Kidney epithelial cell (primary cell): ENCODE measurements around the gene DMKN. TPM values are rescaled to one million over a fixed set of nuclear protein-coding genes. Genes with fewer than 3 reads are reported as not detected.
A peak's percentile ranks its signal among the peaks of the same experiment; 100 is the strongest.

Experiments
- DNase-seq: peaks from one replicate; pipeline ENCODE4 v3.0.0-alpha.2; 2010; ENCODE audit warnings: low read depth
- H3K27me3 ChIP-seq: 2 replicates; pipeline ENCODE4 v1.6.0; 2011; ENCODE audit warnings: low read length; ENCODE audit not compliant: control insufficient read depth, insufficient read depth
- H3K36me3 ChIP-seq: 2 replicates; pipeline ENCODE4 v1.5.1; 2011; ENCODE audit warnings: low read length; ENCODE audit not compliant: control insufficient read depth, insufficient read depth
- H3K4me3 ChIP-seq: 2 replicates; pipeline ENCODE4 v1.5.1; 2011; ENCODE audit warnings: low read depth, mild to moderate bottlenecking, control low read depth, low read length
- total RNA-seq: library from RNA; depleted of rRNA; stranded (reverse); fragments of >200 nt; gene quantifications from 2 replicates; pipeline ENCODE4 v1.2.3, GENCODE V29; 2015
- TF ChIP-seq, protein P1 (sequence below): IDR thresholded peaks from 2 replicates; pipeline ENCODE4 v1.5.1; 2011; ENCODE audit warnings: mild to moderate bottlenecking, moderate library complexity, low read length, control low read depth, inconsistent platforms; ENCODE audit not compliant: insufficient read depth, poor library complexity, severe bottlenecking

DMKN gene
- total RNA-seq, 1 donor from 2014 or later, result 266 TPM

DNA sequence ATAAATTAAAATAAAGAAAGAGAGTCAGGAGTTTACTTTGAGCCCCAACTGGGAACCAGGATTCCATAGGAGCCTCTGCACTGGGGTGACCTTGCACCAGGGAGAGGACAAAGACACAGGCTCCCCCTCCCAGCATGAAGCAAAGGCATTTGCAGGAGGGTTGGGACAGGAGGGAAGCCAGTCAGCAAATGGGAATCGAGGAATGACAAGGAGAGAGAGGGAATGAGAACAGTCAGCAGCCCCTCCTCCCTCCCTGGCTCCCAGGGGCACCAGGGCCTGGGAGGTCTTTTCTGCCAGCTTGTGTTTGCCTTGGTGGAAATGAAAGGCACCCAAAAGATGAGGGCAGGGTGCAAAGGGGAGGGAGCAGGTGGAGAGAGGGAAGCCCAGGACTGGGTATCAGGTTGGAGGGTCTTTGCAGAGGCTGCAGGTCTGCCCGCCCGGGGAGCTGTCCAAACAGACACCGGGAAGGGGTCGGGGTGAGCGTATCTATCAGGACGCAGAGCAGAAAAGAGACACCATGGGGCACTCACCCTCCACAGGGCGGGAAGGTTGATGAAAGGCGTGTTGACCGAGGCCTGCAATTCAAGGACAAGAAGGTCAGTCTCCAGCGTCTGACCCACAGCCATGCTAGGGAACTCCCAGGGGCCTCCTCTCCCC lies 10.9 kb upstream of the DMKN start:
- peaks cover 25% of the 10 kb centered on the region for H3K27me3 ChIP-seq
- no peak overlapping the region for H3K4me3 ChIP-seq
- TF ChIP-seq, protein P1, sequence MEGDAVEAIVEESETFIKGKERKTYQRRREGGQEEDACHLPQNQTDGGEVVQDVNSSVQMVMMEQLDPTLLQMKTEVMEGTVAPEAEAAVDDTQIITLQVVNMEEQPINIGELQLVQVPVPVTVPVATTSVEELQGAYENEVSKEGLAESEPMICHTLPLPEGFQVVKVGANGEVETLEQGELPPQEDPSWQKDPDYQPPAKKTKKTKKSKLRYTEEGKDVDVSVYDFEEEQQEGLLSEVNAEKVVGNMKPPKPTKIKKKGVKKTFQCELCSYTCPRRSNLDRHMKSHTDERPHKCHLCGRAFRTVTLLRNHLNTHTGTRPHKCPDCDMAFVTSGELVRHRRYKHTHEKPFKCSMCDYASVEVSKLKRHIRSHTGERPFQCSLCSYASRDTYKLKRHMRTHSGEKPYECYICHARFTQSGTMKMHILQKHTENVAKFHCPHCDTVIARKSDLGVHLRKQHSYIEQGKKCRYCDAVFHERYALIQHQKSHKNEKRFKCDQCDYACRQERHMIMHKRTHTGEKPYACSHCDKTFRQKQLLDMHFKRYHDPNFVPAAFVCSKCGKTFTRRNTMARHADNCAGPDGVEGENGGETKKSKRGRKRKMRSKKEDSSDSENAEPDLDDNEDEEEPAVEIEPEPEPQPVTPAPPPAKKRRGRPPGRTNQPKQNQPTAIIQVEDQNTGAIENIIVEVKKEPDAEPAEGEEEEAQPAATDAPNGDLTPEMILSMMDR, result no peak
- no peak for DNase-seq
- no peaks in the 10 kb centered on the region for H3K36me3 ChIP-seq

DNA sequence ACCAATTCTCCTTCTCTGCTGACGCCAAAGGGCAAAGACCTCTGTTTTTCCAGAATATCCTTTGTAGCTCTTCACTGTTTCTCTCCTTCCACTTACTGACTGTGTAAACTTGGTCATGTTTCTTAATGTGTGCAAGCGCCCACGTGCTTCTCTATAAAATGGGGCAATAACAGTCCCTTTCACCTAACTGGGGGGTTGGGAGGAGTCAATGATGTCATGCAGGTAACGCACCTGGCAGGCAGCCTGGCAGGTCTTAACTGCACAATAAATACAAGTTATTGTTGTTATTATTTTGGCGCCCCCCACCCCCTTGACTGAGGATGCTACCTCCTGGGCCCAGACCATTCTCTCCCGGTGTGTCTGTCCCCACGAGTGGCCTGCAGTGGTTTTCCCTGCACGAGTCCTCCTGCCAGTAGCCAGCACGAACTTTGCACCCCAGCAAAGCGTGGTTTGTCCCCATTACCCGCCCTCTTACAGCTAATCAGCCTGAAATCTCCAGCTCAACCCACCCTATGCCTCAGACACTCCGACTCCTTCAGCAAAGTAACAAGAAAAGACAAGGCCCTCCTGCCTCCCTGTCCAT lies 9.4 kb upstream of the DMKN start:
- H3K27me3 ChIP-seq, result peaks cover 21% of the 10 kb centered on the region
- H3K36me3 ChIP-seq, result no peaks in the 10 kb centered on the region
- TF ChIP-seq, protein P1, result no peak
- H3K4me3 ChIP-seq, result no peak overlapping the region
- no peak for DNase-seq

DNA sequence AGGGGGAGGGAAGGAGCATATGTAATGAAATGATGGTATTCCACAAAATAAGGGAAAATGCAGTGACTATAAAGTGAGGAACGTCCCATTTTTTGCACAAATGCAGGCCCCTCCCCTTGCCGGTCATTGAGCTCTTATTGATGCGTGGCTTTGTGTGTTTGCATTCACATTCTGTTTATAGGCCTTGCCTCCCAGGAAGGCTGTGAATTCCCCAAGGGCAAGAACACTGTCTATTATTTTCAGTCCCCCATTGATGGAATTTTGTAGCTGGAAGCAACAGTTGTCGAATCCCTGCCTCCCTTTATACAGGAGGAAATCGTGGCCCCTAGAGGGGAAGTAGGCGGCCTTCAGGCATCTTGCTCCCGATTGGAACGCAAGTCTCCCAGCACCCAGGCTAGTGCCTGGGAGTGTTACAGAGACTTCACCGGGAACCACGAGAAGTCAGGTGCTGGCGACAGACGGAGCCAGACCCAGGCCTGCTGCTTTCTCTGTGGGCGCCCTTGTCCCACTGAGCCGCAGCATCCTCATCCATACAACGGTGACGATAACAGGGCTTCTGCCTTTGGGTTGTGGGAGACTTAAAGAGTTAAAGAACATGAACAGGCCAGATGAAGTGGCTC lies 7.8 kb upstream of the DMKN start:
- H3K36me3 ChIP-seq, result no peaks in the 10 kb centered on the region
- TF ChIP-seq, protein P1, result no peak
- peaks cover 21% of the 10 kb centered on the region for H3K27me3 ChIP-seq
- no peak overlapping the region for H3K4me3 ChIP-seq
- DNase-seq, result no peak

DNA sequence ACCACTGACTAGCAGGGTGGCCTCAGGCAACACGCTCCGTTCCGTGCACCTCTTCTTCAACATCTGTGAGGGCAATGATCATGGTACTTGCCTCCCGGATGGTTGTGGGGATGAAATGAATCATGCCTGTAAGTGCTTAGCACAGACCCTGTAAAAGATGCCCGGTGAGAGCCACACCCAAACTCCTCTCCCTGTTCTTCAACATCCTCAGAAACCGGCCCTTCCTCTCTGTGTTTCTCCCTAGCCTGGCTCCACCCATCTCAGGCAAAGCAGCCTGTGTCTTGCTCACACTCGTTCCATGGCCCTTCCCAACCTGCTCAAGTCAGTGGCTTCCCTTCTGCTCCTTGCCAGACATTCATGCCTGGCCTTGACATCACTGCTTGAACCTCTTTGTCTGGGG lies 5.8 kb upstream of the DMKN start:
- DNase-seq, result no peak

DNA sequence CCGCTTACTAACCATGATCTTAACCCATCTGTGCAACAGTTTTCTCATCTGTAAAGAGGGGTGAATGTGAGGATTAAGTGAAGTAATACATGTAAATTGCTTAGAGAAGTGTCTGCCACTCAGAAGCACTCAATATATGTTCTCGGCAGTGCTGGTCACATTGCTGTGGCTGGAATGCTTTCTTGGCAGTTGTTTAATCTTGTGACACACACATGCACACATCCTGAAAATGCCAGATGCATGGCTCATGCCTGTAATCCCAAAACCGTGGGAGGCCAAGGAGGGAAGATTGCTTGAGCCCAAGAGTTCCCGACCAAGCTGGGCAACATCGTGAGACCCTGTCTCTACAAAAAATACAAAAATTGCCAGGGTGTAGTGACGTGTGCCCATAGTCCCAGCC lies 4.9 kb upstream of the DMKN start:
- Histone ChIP-seq H3K27me3 (peaks cover 8% of the 10 kb centered on the region), H3K36me3 (no peaks in the 10 kb centered on the region), H3K4me3 (no peak overlapping the region)
- DNase-seq, result peak; percentile 58
- TF ChIP-seq, protein P1, result no peak

More for the DNA sequence above, 5.8 kb upstream of the DMKN start:
- Histone ChIP-seq H3K27me3 (peaks cover 9% of the 10 kb centered on the region), H3K4me3 (no peak overlapping the region), H3K36me3 (no peaks in the 10 kb centered on the region)
- TF ChIP-seq, protein P1, result no peak

DNA sequence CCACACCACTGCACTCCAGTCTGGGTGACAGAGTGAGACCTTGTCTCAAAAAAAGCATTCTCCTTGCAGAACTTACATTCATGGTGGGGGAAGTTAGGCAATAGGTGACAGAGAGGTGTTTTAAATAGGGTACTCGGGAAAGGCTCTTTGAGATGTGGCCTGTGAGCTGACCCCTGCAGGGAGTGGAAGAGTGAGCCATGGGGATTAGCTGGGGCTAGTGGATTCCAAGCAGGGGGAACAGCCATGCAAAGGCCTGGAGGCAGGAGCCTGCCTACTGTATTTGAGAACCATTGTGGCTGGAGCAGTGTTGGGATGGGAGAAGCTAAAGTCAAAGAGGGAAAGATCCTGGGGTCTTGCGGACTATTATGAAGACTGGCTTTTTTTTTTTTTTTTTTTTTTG lies 3.9 kb upstream of the DMKN start:
- no peak overlapping the region for H3K4me3 ChIP-seq
- TF ChIP-seq, protein P1, result no peak
- peaks cover 8% of the 10 kb centered on the region for H3K27me3 ChIP-seq
- no peak for DNase-seq
- no peaks in the 10 kb centered on the region for H3K36me3 ChIP-seq
